Stimulated activated naive B cell treated with anti-CD40 and anti-IgM and Interleukin-4, amounts not matched to agents 10 μg/mL and 1 μg/mL and 100 μg/mL, for 72 hours (primary cell): ENCODE data around the gene WAPL.
"Not testable (repeated sequence)": the region's sequence is repeated elsewhere in the genome, so short reads cannot be mapped to it uniquely, and the experiment has no call there.

Experiments
- ATAC-seq, 2 donors: fragments of 150-1000 bp; cut with Tn5 transposase; replicated peaks; 2 replicates each; pipeline ENCODE4 v1.10.0; 2021; ENCODE audit warnings: moderate library complexity in 1 of 2
- DNase-seq: peaks from one replicate; pipeline ENCODE4 v3.0.0; 2021
- H3K27ac Mint-ChIP-seq: one replicate; pipeline ENCODE4 v1.8.0; 2022; ENCODE audit warnings: mild to moderate bottlenecking, mixed read lengths
- H3K27me3 Mint-ChIP-seq, 2 donors: one replicate each; pipeline ENCODE4 v1.8.0; 2022; ENCODE audit warnings: mixed read lengths in 2 of 2
- H3K36me3 Mint-ChIP-seq, 2 donors: one replicate each; pipeline ENCODE4 v1.8.0; 2022; ENCODE audit warnings: mixed read lengths in 2 of 2, mild to moderate bottlenecking in 1 of 2
- H3K4me1 Mint-ChIP-seq, 2 donors: one replicate each; pipeline ENCODE4 v1.8.0; 2022; ENCODE audit warnings: mixed read lengths in 2 of 2, mild to moderate bottlenecking in 1 of 2
- H3K4me3 Mint-ChIP-seq, 2 donors: one replicate each; pipeline ENCODE4 v1.8.0; 2022; ENCODE audit warnings: mild to moderate bottlenecking in 2 of 2, mixed read lengths in 2 of 2, moderate library complexity in 1 of 2
- H3K9me3 Mint-ChIP-seq, 2 donors: one replicate each; pipeline ENCODE4 v1.8.0; 2022; ENCODE audit warnings: mixed read lengths in 2 of 2, mild to moderate bottlenecking in 1 of 2

The WAPL gene

GRCh38 chr10:86536294-86536861 is 14.8 kb upstream of the WAPL start:
- Mint-ChIP-seq H3K4me3 (peak overlapping the region; percentile 62 to 80), H3K27me3 (peaks cover 15 to 47% of the 10 kb centered on the region in 2 donors), H3K9me3 (peaks cover 4% of the 10 kb centered on the region in 2 donors), H3K36me3 (peaks cover 4 to 6% of the 10 kb centered on the region in 2 donors), H3K27ac (peak overlapping the region; percentile 67), H3K4me1 (peaks cover 13 to 17% of the 10 kb centered on the region in 2 donors)
- ATAC-seq (peak; percentile 44 to 49), DNase-seq (peak; percentile 3)

GRCh38 chr10:86535132-86535882 is 13.7 kb upstream of the WAPL start:
- Mint-ChIP-seq H3K36me3 (peaks cover 4 to 6% of the 10 kb centered on the region in 2 donors), H3K4me3 (peak overlapping the region; percentile 77 to 80), H3K27ac (peak overlapping the region; percentile 51), H3K27me3 (peaks cover 18 to 52% of the 10 kb centered on the region in 2 donors), H3K9me3 (peaks cover 4% of the 10 kb centered on the region in 2 donors), H3K4me1 (peaks cover 13 to 17% of the 10 kb centered on the region in 2 donors)
- DNase-seq (peak; percentile 28), ATAC-seq (peak; percentile 77 to 78)

DNA sequence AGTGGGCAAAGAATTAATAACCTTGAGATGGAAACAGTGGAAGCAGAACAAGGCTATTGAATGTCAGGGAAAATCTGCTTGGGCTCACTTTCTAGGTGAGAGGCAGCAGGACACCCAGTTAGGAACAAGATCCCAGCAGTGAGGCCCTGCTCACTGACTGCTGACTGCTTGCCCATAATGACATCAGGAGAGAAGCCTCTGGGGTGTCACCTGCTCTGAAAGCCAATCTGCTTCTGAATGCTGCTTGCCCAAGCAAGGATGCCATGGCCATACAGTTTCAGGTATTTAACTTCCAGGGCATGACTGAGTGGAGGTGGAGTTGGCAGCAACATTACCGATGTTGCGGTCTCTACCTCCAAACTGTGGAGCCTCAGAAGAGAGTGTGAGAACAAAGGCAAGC is 11.7 kb upstream of the WAPL start:
- DNase-seq (no peak), ATAC-seq (no peak)
- H3K27me3 Mint-ChIP-seq = peaks cover 29 to 61% of the 10 kb centered on the region in 2 donors
- H3K4me1 Mint-ChIP-seq = peaks cover 6 to 13% of the 10 kb centered on the region in 2 donors
- peaks cover 0 to 1% of the 10 kb centered on the region in 2 donors for H3K36me3 Mint-ChIP-seq
- no peak overlapping the region for H3K4me3 Mint-ChIP-seq
- H3K27ac Mint-ChIP-seq = no peak overlapping the region
- H3K9me3 Mint-ChIP-seq = peaks cover 0 to 1% of the 10 kb centered on the region in 2 donors

DNA sequence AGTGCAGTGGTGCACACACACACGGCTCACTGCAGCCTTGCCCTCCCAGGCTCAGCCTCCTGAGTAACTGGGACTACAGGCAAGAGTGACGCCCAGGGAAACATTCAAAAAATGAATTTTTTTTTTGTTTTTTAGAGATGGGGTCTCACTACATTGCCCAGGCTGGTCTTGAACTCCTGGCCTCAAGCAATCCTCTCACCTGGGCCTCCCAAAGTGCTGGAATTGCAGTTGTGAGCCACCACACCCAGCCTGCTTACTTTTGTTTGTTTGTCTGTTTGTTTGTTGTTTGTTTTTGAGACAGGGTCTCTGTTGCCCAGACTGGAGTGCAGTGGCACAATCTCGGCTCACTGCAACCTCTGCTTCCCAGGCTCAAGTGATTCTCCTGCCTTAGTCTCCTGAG is 7.1 kb upstream of the WAPL start:
- not testable (repeated sequence) for H3K4me3 Mint-ChIP-seq, H3K9me3 Mint-ChIP-seq, H3K36me3 Mint-ChIP-seq, ATAC-seq, H3K27ac Mint-ChIP-seq, H3K4me1 Mint-ChIP-seq, DNase-seq
- peaks cover 30 to 40% of the 10 kb centered on the region in 2 donors for H3K27me3 Mint-ChIP-seq

GRCh38 chr10:86526606-86527005 is 5.0 kb upstream of the WAPL start:
- Mint-ChIP-seq H3K9me3 (no peaks in the 10 kb centered on the region), H3K4me1 (peaks cover 14 to 26% of the 10 kb centered on the region in 2 donors), H3K36me3 (peaks cover 0 to 2% of the 10 kb centered on the region in 2 donors), H3K27ac (no peak overlapping the region), H3K4me3 (no peak overlapping the region), H3K27me3 (peaks cover 22 to 30% of the 10 kb centered on the region in 2 donors)
- no peak for ATAC-seq
- DNase-seq = no peak

GRCh38 chr10:86525713-86526112 is 4.1 kb upstream of the WAPL start:
- DNase-seq, H3K27ac Mint-ChIP-seq, H3K36me3 Mint-ChIP-seq, ATAC-seq, H3K4me3 Mint-ChIP-seq, H3K9me3 Mint-ChIP-seq: not testable (repeated sequence)
- peaks cover 16 to 28% of the 10 kb centered on the region in 2 donors for H3K4me1 Mint-ChIP-seq
- H3K27me3 Mint-ChIP-seq = peaks cover 18 to 23% of the 10 kb centered on the region in 2 donors

DNA sequence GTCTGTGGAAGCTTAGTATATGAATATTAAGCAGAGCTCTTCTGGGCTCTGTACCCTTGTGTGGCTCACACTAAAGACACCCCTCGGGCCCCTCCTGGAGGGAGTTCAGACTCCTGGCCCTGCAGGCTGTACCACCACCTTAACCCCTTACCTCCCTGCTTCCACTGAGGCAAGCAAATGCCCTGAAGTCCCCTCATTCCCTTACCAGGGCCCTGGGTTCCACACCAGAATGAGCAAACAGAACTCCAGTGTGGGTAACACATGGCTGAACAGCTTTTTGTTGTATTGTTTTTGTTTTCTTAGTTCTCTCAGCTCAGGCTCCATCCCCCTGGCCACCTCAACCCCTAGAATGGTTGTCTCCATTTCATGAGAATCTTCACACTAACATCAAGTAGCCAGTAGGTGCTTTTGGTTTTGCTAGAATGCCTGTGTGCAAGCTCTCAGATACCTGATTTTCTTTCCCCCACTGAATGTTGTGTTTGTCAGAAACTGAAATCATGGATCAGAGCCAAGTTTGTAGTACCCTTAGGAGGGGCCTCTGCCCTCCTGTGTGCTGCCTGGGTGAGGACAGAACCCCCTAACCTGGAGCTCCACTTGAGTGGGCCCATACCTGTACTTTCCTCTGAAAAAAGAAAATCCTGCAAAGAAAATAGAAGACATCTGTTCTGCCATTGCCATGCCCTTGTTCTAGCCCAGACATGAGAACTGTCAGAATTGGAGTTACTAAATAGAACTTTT is 2.8 kb upstream of the WAPL start:
- H3K4me1 Mint-ChIP-seq = peaks cover 19 to 40% of the 10 kb centered on the region in 2 donors
- DNase-seq = no peak
- no peak overlapping the region for H3K4me3 Mint-ChIP-seq
- no peak overlapping the region for H3K27ac Mint-ChIP-seq
- H3K27me3 Mint-ChIP-seq = peaks cover 13 to 16% of the 10 kb centered on the region in 2 donors
- peaks cover 0 to 8% of the 10 kb centered on the region in 2 donors for H3K36me3 Mint-ChIP-seq
- no peaks in the 10 kb centered on the region for H3K9me3 Mint-ChIP-seq
- no peak for ATAC-seq

DNA sequence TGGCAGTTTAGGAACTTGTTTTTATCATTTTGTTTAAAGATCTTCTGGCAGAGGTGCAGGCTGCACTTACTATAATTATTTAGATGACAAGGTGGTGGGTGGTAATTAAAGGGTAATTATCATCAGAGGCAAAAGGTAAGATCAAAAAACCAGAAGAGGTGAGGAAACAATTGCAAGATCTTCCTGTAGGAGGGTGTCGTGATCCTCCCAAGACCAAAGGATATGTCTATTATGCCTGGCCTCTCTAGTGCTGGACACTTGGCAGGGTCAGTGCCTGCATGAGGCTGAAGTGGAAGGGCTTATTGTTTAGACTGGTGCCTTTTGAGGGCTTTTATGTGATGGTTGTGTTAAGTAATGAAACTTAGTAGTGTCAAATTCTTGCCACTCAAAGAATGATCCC is 1.8 kb upstream of the WAPL start:
- DNase-seq (no peak), ATAC-seq (no peak)
- peaks cover 6 to 8% of the 10 kb centered on the region in 2 donors for H3K27me3 Mint-ChIP-seq
- peaks cover 22 to 46% of the 10 kb centered on the region in 2 donors for H3K4me1 Mint-ChIP-seq
- peak overlapping the region; percentile 39 for H3K27ac Mint-ChIP-seq
- no peaks in the 10 kb centered on the region for H3K9me3 Mint-ChIP-seq
- H3K4me3 Mint-ChIP-seq = peak overlapping the region in 1 of 2 donors; percentile 0
- peaks cover 0 to 9% of the 10 kb centered on the region in 2 donors for H3K36me3 Mint-ChIP-seq

- Mint-ChIP-seq H3K36me3 (peaks cover 4 to 14% of the 10 kb centered on the region in 2 donors), H3K27ac (peak overlapping the region; percentile 72), H3K9me3 (no peaks in the 10 kb centered on the region), H3K4me1 (peaks cover 22 to 46% of the 10 kb centered on the region in 2 donors), H3K4me3 (peak overlapping the region; percentile 88 to 93), H3K27me3 (peaks cover 6 to 8% of the 10 kb centered on the region in 2 donors)
- no peak for ATAC-seq
- no peak for DNase-seq
Observed at GRCh38 chr10:86522510-86522855, 891 bp upstream of the WAPL start.

- peaks cover 23 to 50% of the 10 kb centered on the region in 2 donors for H3K4me1 Mint-ChIP-seq
Observed at GRCh38 chr10:86520871-86521677, 518 bp downstream of the WAPL start.

GRCh38 chr10:86518781-86519180 is 2.8 kb downstream of the WAPL start:
- DNase-seq = no peak
- Mint-ChIP-seq H3K27ac (no peak overlapping the region), H3K27me3 (no peaks in the 10 kb centered on the region), H3K4me3 (no peak overlapping the region), H3K36me3 (peaks cover 34 to 38% of the 10 kb centered on the region in 2 donors), H3K4me1 (peaks cover 28 to 59% of the 10 kb centered on the region in 2 donors), H3K9me3 (no peaks in the 10 kb centered on the region)
- no peak for ATAC-seq

More at GRCh38 chr10:86520871-86521677, 518 bp downstream of the WAPL start:
- Mint-ChIP-seq H3K27ac (peak overlapping the region; percentile 94), H3K27me3 (no peaks in the 10 kb centered on the region), H3K9me3 (no peaks in the 10 kb centered on the region), H3K4me3 (peak overlapping the region; percentile 88 to 93), H3K36me3 (peaks cover 15 to 23% of the 10 kb centered on the region in 2 donors)
- DNase-seq = peak; percentile 7
- ATAC-seq = peak; percentile 28 to 29

- H3K4me1 Mint-ChIP-seq = peaks cover 15 to 39% of the 10 kb centered on the region in 2 donors
- no peak for DNase-seq
- no peak overlapping the region for H3K4me3 Mint-ChIP-seq
- no peaks in the 10 kb centered on the region for H3K27me3 Mint-ChIP-seq
- ATAC-seq = no peak
- peaks cover 40 to 46% of the 10 kb centered on the region in 2 donors for H3K36me3 Mint-ChIP-seq
- no peaks in the 10 kb centered on the region for H3K9me3 Mint-ChIP-seq
- no peak overlapping the region for H3K27ac Mint-ChIP-seq
Observed at GRCh38 chr10:86512137-86512536, 9.5 kb downstream of the WAPL start.

DNA sequence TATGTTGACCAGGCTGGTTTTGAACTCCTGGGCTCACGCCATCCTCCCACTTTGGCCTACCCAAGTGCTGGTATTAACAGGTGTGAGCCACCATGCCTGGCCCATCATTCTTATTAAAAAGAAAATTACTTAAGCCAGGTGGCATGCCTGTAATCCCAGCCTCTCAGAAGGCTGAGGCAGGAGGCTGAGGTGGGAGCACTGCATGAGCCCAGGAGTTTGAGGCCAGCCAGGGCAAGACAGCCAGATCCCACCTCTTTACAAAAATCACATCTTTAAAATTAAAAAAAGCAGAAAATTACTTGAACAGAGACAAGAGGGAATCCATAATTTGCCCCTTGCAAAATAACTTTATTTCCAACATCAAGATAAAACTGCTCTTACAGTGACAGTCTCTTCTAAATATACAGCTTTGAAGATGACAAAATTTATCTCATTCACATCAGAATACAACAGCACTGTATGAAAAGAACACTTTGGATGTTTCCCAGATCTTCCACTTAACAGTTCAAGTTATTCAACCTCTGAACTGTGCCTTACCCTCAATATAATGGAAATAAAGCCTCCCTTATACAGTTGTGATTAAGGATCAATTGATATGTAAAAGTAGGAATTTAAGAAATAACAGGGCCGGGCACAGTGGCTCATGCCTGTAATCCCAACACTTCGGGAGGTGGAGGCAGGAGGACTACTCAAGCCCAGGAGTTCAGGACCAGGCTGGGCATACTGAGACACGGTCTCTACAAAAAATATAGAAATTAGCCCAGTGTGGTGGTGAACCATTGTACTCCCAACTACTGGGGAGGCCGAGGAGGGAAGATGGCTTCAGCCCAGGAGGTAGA is 10.3 kb downstream of the WAPL start:
- Mint-ChIP-seq H3K27me3 (no peaks in the 10 kb centered on the region), H3K27ac (no peak overlapping the region), H3K9me3 (no peaks in the 10 kb centered on the region), H3K36me3 (peaks cover 35 to 38% of the 10 kb centered on the region in 2 donors), H3K4me1 (peaks cover 15 to 36% of the 10 kb centered on the region in 2 donors), H3K4me3 (no peak overlapping the region)
- no peak for ATAC-seq
- DNase-seq = no peak
